GM10266 (cell line): Measurements from ENCODE around the gene PHLDA3.

ENCODE experiments used
- DNase-seq: peaks from one replicate; pipeline ENCODE4 v3.0.0; 2012; ENCODE audit errors: extremely low spot score
- CTCF ChIP-seq: IDR thresholded peaks from 2 replicates; pipeline ENCODE4 v1.5.1; 2012; ENCODE audit warnings: mild to moderate bottlenecking, low read depth; ENCODE audit not compliant: control insufficient read depth, insufficient read depth; ENCODE audit errors: missing control alignments

PHLDA3 gene

GRCh38 chr1:201503397-201504176 is 34.6 kb upstream of the PHLDA3 start:
- no peak for TF ChIP-seq CTCF
- no peak for DNase-seq

- TF ChIP-seq CTCF: no peak
- DNase-seq: no peak
Measured at GRCh38 chr1:201502511-201502857, 33.5 kb upstream of the PHLDA3 start.

GRCh38 chr1:201501812-201502510 is 33.0 kb upstream of the PHLDA3 start:
- no peak for DNase-seq
- no peak for TF ChIP-seq CTCF

DNA sequence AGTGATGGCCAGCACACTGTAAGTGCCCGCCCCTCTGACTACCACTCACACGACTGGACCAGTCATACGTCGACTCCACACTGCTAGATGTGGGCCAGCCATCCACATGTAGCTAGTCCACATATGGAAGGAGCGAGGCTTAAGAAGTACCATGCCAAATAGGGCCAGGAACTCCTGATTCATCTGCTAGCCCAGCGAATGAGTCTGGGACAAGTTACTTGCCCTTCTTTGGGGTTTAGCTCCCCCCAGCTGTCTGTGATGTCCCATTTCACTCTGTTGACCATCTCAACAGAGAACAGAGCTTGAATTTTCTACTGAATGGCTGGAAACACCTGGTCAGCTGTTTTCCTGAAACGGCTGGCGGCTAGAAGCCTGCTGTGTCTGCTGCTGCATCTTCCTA is 32.2 kb upstream of the PHLDA3 start:
- no peak for TF ChIP-seq CTCF
- DNase-seq: no peak

GRCh38 chr1:201500670-201501120 is 31.7 kb upstream of the PHLDA3 start:
- no peak for DNase-seq
- TF ChIP-seq CTCF: no peak

GRCh38 chr1:201499795-201500669 is 31.0 kb upstream of the PHLDA3 start:
- DNase-seq: no peak

More at GRCh38 chr1:201499795-201500669, 31.0 kb upstream of the PHLDA3 start:
- no peak for TF ChIP-seq CTCF
